ENCODE results near the gene BNC2. TPM values are rescaled to one million over a fixed set of nuclear protein-coding genes. Genes with fewer than 3 reads are reported as not detected.

The BNC2 gene
- total RNA-seq, 1 experiment from 2014 or later = 5.7 TPM

DNA sequence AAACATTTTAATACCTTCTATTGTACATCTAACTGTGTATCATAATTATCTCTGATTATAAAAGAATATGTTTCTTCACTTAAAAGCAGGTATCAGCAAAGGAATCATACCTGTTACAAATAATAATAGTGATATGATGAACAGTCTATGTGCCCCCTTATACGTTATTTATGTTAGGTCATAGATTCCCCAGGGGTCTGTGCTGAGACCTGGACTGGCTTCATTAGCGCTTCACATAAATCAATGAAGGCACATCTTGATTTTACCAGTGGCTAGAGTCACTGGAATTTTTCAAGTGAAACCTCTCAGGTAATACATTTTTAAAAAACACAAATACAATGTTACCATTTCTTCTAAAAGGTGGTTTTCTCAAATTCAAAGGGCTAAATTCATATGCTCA is 275.2 kb downstream of the BNC2 start:
- H3K36me3 ChIP-seq (ENCODE audit: control insufficient read depth, insufficient read depth, low read length) = no peaks in the 10 kb centered on the region
- H3K27ac ChIP-seq (ENCODE audit: low read length) = no peak overlapping the region
- no peaks in the 10 kb centered on the region for H3K4me1 ChIP-seq (ENCODE audit: control insufficient read depth, insufficient read depth, low read length)
- intact Hi-C loops (cut with micrococcal nuclease; ENCODE audit: unreplicated experiment) (no loop called here), in situ Hi-C loops (cut with HindIII; ENCODE audit: low pct_unique_long_range_greater_than_20kb, low sequenced_read_pairs) (no loop called here)
- CTCF ChIA-PET = no interaction called here
- POLR2A ChIA-PET = no interaction called here
- H3K4me3 ChIP-seq (ENCODE audit: low read depth in 2 of 2, low read length in 2 of 2) = no peak overlapping the region
- no peaks in the 10 kb centered on the region for H3K9me3 ChIP-seq (ENCODE audit: control insufficient read depth, insufficient read depth, low read depth, low read length)
- no TSS peak for BruUV-seq (replicated peaks)
- no peak for DNase-seq (ENCODE audit: low read depth, low spot score)
- ATAC-seq = no peak
- TF ChIP-seq, protein P1, sequence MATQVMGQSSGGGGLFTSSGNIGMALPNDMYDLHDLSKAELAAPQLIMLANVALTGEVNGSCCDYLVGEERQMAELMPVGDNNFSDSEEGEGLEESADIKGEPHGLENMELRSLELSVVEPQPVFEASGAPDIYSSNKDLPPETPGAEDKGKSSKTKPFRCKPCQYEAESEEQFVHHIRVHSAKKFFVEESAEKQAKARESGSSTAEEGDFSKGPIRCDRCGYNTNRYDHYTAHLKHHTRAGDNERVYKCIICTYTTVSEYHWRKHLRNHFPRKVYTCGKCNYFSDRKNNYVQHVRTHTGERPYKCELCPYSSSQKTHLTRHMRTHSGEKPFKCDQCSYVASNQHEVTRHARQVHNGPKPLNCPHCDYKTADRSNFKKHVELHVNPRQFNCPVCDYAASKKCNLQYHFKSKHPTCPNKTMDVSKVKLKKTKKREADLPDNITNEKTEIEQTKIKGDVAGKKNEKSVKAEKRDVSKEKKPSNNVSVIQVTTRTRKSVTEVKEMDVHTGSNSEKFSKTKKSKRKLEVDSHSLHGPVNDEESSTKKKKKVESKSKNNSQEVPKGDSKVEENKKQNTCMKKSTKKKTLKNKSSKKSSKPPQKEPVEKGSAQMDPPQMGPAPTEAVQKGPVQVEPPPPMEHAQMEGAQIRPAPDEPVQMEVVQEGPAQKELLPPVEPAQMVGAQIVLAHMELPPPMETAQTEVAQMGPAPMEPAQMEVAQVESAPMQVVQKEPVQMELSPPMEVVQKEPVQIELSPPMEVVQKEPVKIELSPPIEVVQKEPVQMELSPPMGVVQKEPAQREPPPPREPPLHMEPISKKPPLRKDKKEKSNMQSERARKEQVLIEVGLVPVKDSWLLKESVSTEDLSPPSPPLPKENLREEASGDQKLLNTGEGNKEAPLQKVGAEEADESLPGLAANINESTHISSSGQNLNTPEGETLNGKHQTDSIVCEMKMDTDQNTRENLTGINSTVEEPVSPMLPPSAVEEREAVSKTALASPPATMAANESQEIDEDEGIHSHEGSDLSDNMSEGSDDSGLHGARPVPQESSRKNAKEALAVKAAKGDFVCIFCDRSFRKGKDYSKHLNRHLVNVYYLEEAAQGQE (IDR thresholded peaks at IDR 0.05; ENCODE audit: insufficient read depth in 1 of 2, low read depth in 2 of 2, low read length in 1 of 2) = no peak
- TF ChIP-seq, protein P2, sequence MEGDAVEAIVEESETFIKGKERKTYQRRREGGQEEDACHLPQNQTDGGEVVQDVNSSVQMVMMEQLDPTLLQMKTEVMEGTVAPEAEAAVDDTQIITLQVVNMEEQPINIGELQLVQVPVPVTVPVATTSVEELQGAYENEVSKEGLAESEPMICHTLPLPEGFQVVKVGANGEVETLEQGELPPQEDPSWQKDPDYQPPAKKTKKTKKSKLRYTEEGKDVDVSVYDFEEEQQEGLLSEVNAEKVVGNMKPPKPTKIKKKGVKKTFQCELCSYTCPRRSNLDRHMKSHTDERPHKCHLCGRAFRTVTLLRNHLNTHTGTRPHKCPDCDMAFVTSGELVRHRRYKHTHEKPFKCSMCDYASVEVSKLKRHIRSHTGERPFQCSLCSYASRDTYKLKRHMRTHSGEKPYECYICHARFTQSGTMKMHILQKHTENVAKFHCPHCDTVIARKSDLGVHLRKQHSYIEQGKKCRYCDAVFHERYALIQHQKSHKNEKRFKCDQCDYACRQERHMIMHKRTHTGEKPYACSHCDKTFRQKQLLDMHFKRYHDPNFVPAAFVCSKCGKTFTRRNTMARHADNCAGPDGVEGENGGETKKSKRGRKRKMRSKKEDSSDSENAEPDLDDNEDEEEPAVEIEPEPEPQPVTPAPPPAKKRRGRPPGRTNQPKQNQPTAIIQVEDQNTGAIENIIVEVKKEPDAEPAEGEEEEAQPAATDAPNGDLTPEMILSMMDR (IDR thresholded peaks at IDR 0.05) = no peak
- no peak for TF ChIP-seq TCF7L2 (IDR thresholded peaks at IDR 0.05; ENCODE audit: low read depth, low read length)
- no peak for TF ChIP-seq POLR2AphosphoS5 (IDR thresholded peaks at IDR 0.05; ENCODE audit: low read depth, low read length)
- no peaks in the 10 kb centered on the region for H3K27me3 ChIP-seq (ENCODE audit: control insufficient read depth, insufficient read depth, low read length)

DNA sequence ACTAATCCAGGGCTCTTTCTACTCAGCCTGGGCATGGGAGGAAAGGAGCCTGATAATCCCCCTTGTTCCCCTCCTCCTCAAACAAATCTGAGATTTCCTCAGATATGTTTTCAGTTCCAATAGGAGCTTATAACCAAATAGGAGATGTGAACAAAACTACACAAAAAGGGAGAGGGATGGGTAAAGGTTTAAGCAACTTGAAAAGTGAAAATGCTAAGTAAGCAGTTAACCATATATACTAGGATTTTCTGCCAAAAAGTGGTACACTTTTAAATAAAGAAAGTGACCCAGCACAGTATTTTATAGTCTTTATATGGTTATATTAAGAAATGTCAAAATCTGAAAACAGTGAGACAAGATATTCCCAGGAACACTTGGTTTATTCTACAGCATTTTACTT is 275.7 kb downstream of the BNC2 start:
- no TSS peak for BruUV-seq (replicated peaks)
- ATAC-seq (no peak), DNase-seq (ENCODE audit: low read depth, low spot score) (no peak)
- no peaks in the 10 kb centered on the region for H3K27me3 ChIP-seq (ENCODE audit: control insufficient read depth, insufficient read depth, low read length)
- in situ Hi-C loops (cut with HindIII; ENCODE audit: low pct_unique_long_range_greater_than_20kb, low sequenced_read_pairs) (no loop called here), intact Hi-C loops (cut with micrococcal nuclease; ENCODE audit: unreplicated experiment) (no loop called here)
- no peaks in the 10 kb centered on the region for H3K36me3 ChIP-seq (ENCODE audit: control insufficient read depth, insufficient read depth, low read length)
- no peak overlapping the region for H3K4me3 ChIP-seq (ENCODE audit: low read depth in 2 of 2, low read length in 2 of 2)
- H3K27ac ChIP-seq (ENCODE audit: low read length) = no peak overlapping the region
- no peaks in the 10 kb centered on the region for H3K9me3 ChIP-seq (ENCODE audit: control insufficient read depth, insufficient read depth, low read depth, low read length)
- TF ChIP-seq TCF7L2 (IDR thresholded peaks at IDR 0.05; ENCODE audit: low read depth, low read length) = no peak
- TF ChIP-seq, protein P2 (IDR thresholded peaks at IDR 0.05) = no peak
- no peak for TF ChIP-seq SIN3A (IDR thresholded peaks at IDR 0.05; ENCODE audit: borderline replicate concordance, insufficient read depth, low read depth, low read length)
- TF ChIP-seq, protein P1 (IDR thresholded peaks at IDR 0.05; ENCODE audit: insufficient read depth in 1 of 2, low read depth in 2 of 2, low read length in 1 of 2) = no peak
- no peak for TF ChIP-seq POLR2AphosphoS5 (IDR thresholded peaks at IDR 0.05; ENCODE audit: low read depth, low read length)
- ChIA-PET POLR2A (no interaction called here), CTCF (no interaction called here)
- H3K4me1 ChIP-seq (ENCODE audit: control insufficient read depth, insufficient read depth, low read length) = no peaks in the 10 kb centered on the region

All from Panc1 (cell line).